Measurements from ENCODE around the gene NIPBL.

Gene NIPBL

DNA sequence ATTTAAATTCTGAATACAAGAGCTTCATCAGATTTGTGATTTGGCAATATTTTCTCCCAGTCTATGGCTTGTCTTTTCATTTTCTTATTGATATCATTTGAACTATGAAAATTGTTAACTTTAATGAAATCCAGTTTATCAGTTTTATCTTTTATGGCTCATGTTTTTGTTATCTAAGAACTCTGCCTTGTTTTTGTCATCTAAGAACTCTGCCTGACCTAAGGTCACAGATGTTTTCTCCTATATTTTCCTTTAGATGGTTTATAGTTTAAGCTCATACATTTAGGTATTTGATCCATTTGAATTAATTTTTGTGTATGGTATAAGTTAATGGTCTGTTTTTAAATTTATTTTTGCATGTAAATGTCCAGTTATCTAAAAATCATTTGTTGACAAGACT, 52.9 kb downstream of the NIPBL start:
- Histone ChIP-seq H2AFZ (ENCODE audit: low read depth, low read length) (no peak overlapping the region), H3K9ac (ENCODE audit: low read depth, low read length) (no peak overlapping the region), H3K27me3 (ENCODE audit: insufficient read depth, low read length, poor library complexity) (no peaks in the 10 kb centered on the region), H3K79me2 (ENCODE audit: insufficient read depth, low read length) (peaks cover 100% of the 10 kb centered on the region), H3K4me1 (ENCODE audit: insufficient read depth, low read length) (0 out of 2 replicates have a peak, but pooled peaks cover 4% of the 10 kb centered on the region), H3K4me3 (ENCODE audit: low read depth in 1 of 2, low read length in 2 of 2) (no peak overlapping the region), H3K9me3 (ENCODE audit: insufficient read depth, low read length, severe bottlenecking) (no peaks in the 10 kb centered on the region), H4K20me1 (ENCODE audit: insufficient read depth, low read length) (peaks cover 72% of the 10 kb centered on the region), H3K4me2 (ENCODE audit: insufficient read depth, low read length) (no peak overlapping the region), H3K27ac (ENCODE audit: low read length) (no peak overlapping the region), H3K36me3 (ENCODE audit: insufficient read depth, low read length) (no peaks in the 10 kb centered on the region)
- TF ChIP-seq EZH2 (IDR thresholded peaks at IDR 0.05; ENCODE audit: borderline replicate concordance, low read depth, low read length, severe bottlenecking) (no peak), CTCF (IDR thresholded peaks at IDR 0.05; ENCODE audit: borderline replicate concordance, extremely low read depth, low read length, poor library complexity, severe bottlenecking) (no peak)
- no peak for DNase-seq
- no peak for ATAC-seq (ENCODE audit: insufficient read depth, low read depth)

DNA sequence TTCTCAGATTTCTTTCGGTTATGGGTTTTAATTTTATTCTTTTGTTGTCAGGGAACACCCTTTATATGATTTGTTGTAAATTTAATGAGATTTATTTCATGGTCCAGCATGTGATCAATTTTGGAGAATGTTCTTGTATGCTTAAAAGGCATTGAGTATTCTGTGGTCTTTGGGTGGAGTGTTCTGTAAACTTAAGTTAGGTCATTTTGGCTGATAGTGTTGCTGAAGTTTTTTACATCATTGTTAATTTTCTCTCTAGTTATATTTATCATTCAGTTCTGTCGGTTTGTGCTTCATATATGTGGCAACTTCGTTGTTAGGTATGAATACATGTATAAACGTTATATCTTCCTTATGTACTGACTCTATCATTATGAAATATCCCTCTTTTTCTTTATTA, 55.5 kb downstream of the NIPBL start:
- Histone ChIP-seq H4K20me1 (ENCODE audit: insufficient read depth, low read length) (peaks cover 78% of the 10 kb centered on the region), H3K27ac (ENCODE audit: low read length) (no peak overlapping the region), H3K4me2 (ENCODE audit: insufficient read depth, low read length) (no peak overlapping the region), H3K27me3 (ENCODE audit: insufficient read depth, low read length, poor library complexity) (no peaks in the 10 kb centered on the region), H3K9ac (ENCODE audit: low read depth, low read length) (no peak overlapping the region), H2AFZ (ENCODE audit: low read depth, low read length) (no peak overlapping the region), H3K9me3 (ENCODE audit: insufficient read depth, low read length, severe bottlenecking) (no peaks in the 10 kb centered on the region), H3K79me2 (ENCODE audit: insufficient read depth, low read length) (peaks cover 100% of the 10 kb centered on the region), H3K36me3 (ENCODE audit: insufficient read depth, low read length) (no peaks in the 10 kb centered on the region), H3K4me1 (ENCODE audit: insufficient read depth, low read length) (0 out of 2 replicates have a peak, but pooled peaks cover 4% of the 10 kb centered on the region), H3K4me3 (ENCODE audit: low read depth in 1 of 2, low read length in 2 of 2) (no peak overlapping the region)
- TF ChIP-seq EZH2 (IDR thresholded peaks at IDR 0.05; ENCODE audit: borderline replicate concordance, low read depth, low read length, severe bottlenecking), result no peak
- no peak for TF ChIP-seq CTCF (IDR thresholded peaks at IDR 0.05; ENCODE audit: borderline replicate concordance, extremely low read depth, low read length, poor library complexity, severe bottlenecking)
- no peak for ATAC-seq (ENCODE audit: insufficient read depth, low read depth)
- no peak for DNase-seq

DNA sequence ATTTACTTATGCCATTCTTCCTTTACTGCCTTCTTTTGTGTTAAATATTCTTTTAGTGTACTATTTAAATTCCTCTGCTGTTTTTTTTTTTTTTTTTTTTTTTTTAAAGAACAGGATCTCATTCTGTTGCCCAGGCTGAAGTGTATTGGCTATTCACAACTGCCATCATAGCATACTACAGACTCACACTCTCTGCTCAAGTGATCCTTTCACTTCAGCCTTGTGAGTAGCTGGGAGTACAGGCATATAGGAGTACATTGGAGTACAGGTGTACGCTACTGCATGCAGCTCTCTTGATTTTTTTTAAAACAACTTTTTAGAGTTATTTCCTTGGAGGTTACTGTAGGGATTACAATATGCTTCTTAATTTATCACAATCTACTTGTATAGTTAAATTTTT, 56.1 kb downstream of the NIPBL start:
- DNase-seq (no peak), ATAC-seq (ENCODE audit: insufficient read depth, low read depth) (no peak)
- TF ChIP-seq EZH2 (IDR thresholded peaks at IDR 0.05; ENCODE audit: borderline replicate concordance, low read depth, low read length, severe bottlenecking), result no peak
- no peak for TF ChIP-seq CTCF (IDR thresholded peaks at IDR 0.05; ENCODE audit: borderline replicate concordance, extremely low read depth, low read length, poor library complexity, severe bottlenecking)
- Histone ChIP-seq H3K9ac (ENCODE audit: low read depth, low read length) (no peak overlapping the region), H3K79me2 (ENCODE audit: insufficient read depth, low read length) (peaks cover 100% of the 10 kb centered on the region), H3K4me1 (ENCODE audit: insufficient read depth, low read length) (0 out of 2 replicates have a peak, but pooled peaks cover 4% of the 10 kb centered on the region), H3K27me3 (ENCODE audit: insufficient read depth, low read length, poor library complexity) (no peaks in the 10 kb centered on the region), H3K9me3 (ENCODE audit: insufficient read depth, low read length, severe bottlenecking) (no peaks in the 10 kb centered on the region), H2AFZ (ENCODE audit: low read depth, low read length) (no peak overlapping the region), H3K4me3 (ENCODE audit: low read depth in 1 of 2, low read length in 2 of 2) (no peak overlapping the region), H3K4me2 (ENCODE audit: insufficient read depth, low read length) (no peak overlapping the region), H3K36me3 (ENCODE audit: insufficient read depth, low read length) (no peaks in the 10 kb centered on the region), H3K27ac (ENCODE audit: low read length) (no peak overlapping the region), H4K20me1 (ENCODE audit: insufficient read depth, low read length) (peaks cover 78% of the 10 kb centered on the region)
